GM12878 (cell line): ENCODE data around the gene ZNF627. TPM values are rescaled to one million over a fixed set of nuclear protein-coding genes. Genes with fewer than 3 reads are reported as not detected.

Experiments used
- CHD2 ChIP-seq: IDR thresholded peaks from 2 replicates; pipeline ENCODE4 v1.6.1; 2011; ENCODE audit warnings: low read depth, low read length, improper control_type of control experiment, borderline replicate concordance
- E2F8 ChIP-seq: fragments of 450-650 bp; IDR thresholded peaks from 2 replicates; pipeline ENCODE4 v1.6.1; 2018; ENCODE audit warnings: mild to moderate bottlenecking, low read depth, moderate library complexity; ENCODE audit not compliant: partially characterized antibody
- FOS ChIP-seq: IDR thresholded peaks from 3 replicates; pipeline ENCODE4 v1.6.1; 2011; ENCODE audit warnings: borderline replicate concordance; ENCODE audit not compliant: insufficient read length; ENCODE audit errors: extremely low read depth
- LARP7 ChIP-seq: fragments of 450-650 bp; IDR thresholded peaks from 2 replicates; pipeline ENCODE4 v1.6.1; 2017; ENCODE audit warnings: mild to moderate bottlenecking
- NRF1 ChIP-seq: conservative IDR thresholded peaks from 2 replicates; pipeline ENCODE4 v1.6.1; 2011; ENCODE audit warnings: mild to moderate bottlenecking, low read depth, low read length, improper control_type of control experiment
- POLR2AphosphoS5 ChIP-seq: IDR thresholded peaks from 2 replicates; pipeline ENCODE4 v1.6.1; 2011; ENCODE audit warnings: mild to moderate bottlenecking, low read length, inconsistent platforms
- PRDM15 ChIP-seq: fragments of 450-650 bp; formaldehyde crosslinking; IDR thresholded peaks from 2 replicates; pipeline ENCODE4 v1.4.0; 2020; ENCODE audit warnings: mild to moderate bottlenecking, moderate library complexity
- SMARCA5 ChIP-seq: fragments of 450-650 bp; IDR thresholded peaks from 2 replicates; pipeline ENCODE4 v1.6.1; 2017; ENCODE audit warnings: mild to moderate bottlenecking
- SMC3 ChIP-seq: IDR thresholded peaks from 2 replicates; pipeline ENCODE4 v1.6.1; 2011; ENCODE audit warnings: low read length, improper control_type of control experiment, borderline replicate concordance
- SPI1 ChIP-seq: IDR thresholded peaks from 2 replicates; pipeline ENCODE4 v1.6.1; 2011; ENCODE audit warnings: low read depth, mild to moderate bottlenecking, low read length, moderate library complexity, borderline replicate concordance; ENCODE audit not compliant: insufficient read depth
- SREBF2 ChIP-seq: IDR thresholded peaks from 2 replicates; pipeline ENCODE4 v1.6.1; 2012; ENCODE audit warnings: mild to moderate bottlenecking, low read length
- TCF12 ChIP-seq: IDR thresholded peaks from 2 replicates; pipeline ENCODE4 v1.6.1; 2011; ENCODE audit warnings: low read depth, mild to moderate bottlenecking, low read length
- YBX1 ChIP-seq: fragments of 450-650 bp; IDR thresholded peaks from 2 replicates; pipeline ENCODE4 v1.6.1; 2016; ENCODE audit warnings: antibody characterized with exemption
- YY1 ChIP-seq: IDR thresholded peaks from 2 replicates; pipeline ENCODE4 v1.6.1; 2011; ENCODE audit warnings: low read depth, mild to moderate bottlenecking, low read length
- ZBED1 ChIP-seq: IDR thresholded peaks from 2 replicates; pipeline ENCODE4 v1.6.1; 2016; ENCODE audit warnings: borderline replicate concordance
- ZNF274 ChIP-seq: IDR thresholded peaks from one replicate; pipeline ENCODE4 v1.8.0; 2011; ENCODE audit not compliant: insufficient read length, insufficient read depth
- polyA plus RNA-seq, 11 experiments: library from polyadenylated mRNA; depleted of rRNA in 4 of 11; unstranded in 6 of 11; stranded (reverse) in 5 of 11; fragments of >200 nt; fragmentation: Nextera tagmentation in 4 of 11; fragmentation: Illumina TruSeq in 1 of 11; extraction: Ambion mirVana in 4 of 11; extraction: Trizol in 1 of 11; gene quantifications; 1 replicate in 1 of 11; 2 replicates in 10 of 11; pipeline versions ENCODE4 v1.2.1 to v1.2.3, GENCODE V29; 2011 to 2016; ENCODE audit warnings: inconsistent platforms in 2 of 11, missing spikeins in 2 of 11, low read depth in 1 of 11
- total RNA-seq, 4 experiments: library from RNA; depleted of rRNA in 3 of 4; stranded (reverse); fragments of >200 nt in 3 of 4; fragmentation: Illumina TruSeq in 1 of 4; extraction: Trizol in 1 of 4; gene quantifications; 2 replicates each; pipeline versions ENCODE4 v1.2.1 to v1.2.3, GENCODE V29; 2013 to 2021
- TF ChIP-seq, protein P1 (sequence below): fragments of 150-350 bp; IDR thresholded peaks from 2 replicates; pipeline ENCODE4 v1.6.1; 2014; ENCODE audit warnings: mild to moderate bottlenecking, low read depth, low read length
- TF ChIP-seq, protein P2 (sequence below): IDR thresholded peaks from 2 replicates; pipeline ENCODE4 v1.6.1; 2012; ENCODE audit warnings: low read depth, low read length, improper control_type of control experiment
- TF ChIP-seq, protein P3 (sequence below): fragments of 450-650 bp; formaldehyde crosslinking; IDR thresholded peaks from 2 replicates; pipeline ENCODE4 v1.5.0; 2022; ENCODE audit warnings: mild to moderate bottlenecking, missing genetic modification characterization

ZNF627 gene
- total and polyA plus RNA-seq, 10 of the 15 experiments (the other 5 are each of a cell fraction or from before 2014, with no cell fraction given) = 5.1 to 13.7 (median 10.2) TPM

GRCh38 chr19:11581740-11582139 lies 15.5 kb upstream of the ZNF627 start (continued):
- TF ChIP-seq SREBF2 (no peak), POLR2AphosphoS5 (0 out of 2 replicates have a peak, but pooled peaks have one; percentile 26), CHD2 (no peak), ZNF274 (no peak), NRF1 (no peak), SMC3 (no peak), ZBED1 (no peak), SPI1 (no peak), LARP7 (no peak), TCF12 (peak; percentile 68; the same call in 1 of the 2 replicates), SMARCA5 (no peak), FOS (no peak), YY1 (no peak), PRDM15 (CRISPR knock-in tag) (no peak), E2F8 (peak; percentile 20), YBX1 (peak; percentile 87)
- TF ChIP-seq, protein P1, sequence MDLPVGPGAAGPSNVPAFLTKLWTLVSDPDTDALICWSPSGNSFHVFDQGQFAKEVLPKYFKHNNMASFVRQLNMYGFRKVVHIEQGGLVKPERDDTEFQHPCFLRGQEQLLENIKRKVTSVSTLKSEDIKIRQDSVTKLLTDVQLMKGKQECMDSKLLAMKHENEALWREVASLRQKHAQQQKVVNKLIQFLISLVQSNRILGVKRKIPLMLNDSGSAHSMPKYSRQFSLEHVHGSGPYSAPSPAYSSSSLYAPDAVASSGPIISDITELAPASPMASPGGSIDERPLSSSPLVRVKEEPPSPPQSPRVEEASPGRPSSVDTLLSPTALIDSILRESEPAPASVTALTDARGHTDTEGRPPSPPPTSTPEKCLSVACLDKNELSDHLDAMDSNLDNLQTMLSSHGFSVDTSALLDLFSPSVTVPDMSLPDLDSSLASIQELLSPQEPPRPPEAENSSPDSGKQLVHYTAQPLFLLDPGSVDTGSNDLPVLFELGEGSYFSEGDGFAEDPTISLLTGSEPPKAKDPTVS = no peak
- TF ChIP-seq, protein P2, sequence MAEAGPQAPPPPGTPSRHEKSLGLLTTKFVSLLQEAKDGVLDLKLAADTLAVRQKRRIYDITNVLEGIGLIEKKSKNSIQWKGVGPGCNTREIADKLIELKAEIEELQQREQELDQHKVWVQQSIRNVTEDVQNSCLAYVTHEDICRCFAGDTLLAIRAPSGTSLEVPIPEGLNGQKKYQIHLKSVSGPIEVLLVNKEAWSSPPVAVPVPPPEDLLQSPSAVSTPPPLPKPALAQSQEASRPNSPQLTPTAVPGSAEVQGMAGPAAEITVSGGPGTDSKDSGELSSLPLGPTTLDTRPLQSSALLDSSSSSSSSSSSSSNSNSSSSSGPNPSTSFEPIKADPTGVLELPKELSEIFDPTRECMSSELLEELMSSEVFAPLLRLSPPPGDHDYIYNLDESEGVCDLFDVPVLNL = no peak
- TF ChIP-seq, protein P3, sequence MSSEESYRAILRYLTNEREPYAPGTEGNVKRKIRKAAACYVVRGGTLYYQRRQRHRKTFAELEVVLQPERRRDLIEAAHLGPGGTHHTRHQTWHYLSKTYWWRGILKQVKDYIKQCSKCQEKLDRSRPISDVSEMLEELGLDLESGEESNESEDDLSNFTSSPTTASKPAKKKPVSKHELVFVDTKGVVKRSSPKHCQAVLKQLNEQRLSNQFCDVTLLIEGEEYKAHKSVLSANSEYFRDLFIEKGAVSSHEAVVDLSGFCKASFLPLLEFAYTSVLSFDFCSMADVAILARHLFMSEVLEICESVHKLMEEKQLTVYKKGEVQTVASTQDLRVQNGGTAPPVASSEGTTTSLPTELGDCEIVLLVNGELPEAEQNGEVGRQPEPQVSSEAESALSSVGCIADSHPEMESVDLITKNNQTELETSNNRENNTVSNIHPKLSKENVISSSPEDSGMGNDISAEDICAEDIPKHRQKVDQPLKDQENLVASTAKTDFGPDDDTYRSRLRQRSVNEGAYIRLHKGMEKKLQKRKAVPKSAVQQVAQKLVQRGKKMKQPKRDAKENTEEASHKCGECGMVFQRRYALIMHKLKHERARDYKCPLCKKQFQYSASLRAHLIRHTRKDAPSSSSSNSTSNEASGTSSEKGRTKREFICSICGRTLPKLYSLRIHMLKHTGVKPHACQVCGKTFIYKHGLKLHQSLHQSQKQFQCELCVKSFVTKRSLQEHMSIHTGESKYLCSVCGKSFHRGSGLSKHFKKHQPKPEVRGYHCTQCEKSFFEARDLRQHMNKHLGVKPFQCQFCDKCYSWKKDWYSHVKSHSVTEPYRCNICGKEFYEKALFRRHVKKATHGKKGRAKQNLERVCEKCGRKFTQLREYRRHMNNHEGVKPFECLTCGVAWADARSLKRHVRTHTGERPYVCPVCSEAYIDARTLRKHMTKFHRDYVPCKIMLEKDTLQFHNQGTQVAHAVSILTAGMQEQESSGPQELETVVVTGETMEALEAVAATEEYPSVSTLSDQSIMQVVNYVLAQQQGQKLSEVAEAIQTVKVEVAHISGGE (CRISPR knock-in tag) = no peak
